ENCODE data around the gene TACR2. TPM values are rescaled to one million over a fixed set of nuclear protein-coding genes. Genes with fewer than 3 reads are reported as not detected.

TACR2 gene
- total and polyA plus RNA-seq, 2 donors (not counting 3 experiments of a cell fraction or from before 2014, with no cell fraction given) = 0.19 TPM; not detected in 1

- Histone ChIP-seq H3K4me1 (ENCODE audit: control insufficient read depth, extremely low read depth, insufficient read depth, low read length) (peaks cover 18% of the 10 kb centered on the region), H4K20me1 (replicated peaks; ENCODE audit: control insufficient read depth, extremely low read depth, insufficient read depth, low read length) (no peaks in the 10 kb centered on the region), H3K27ac (ENCODE audit: insufficient read depth, low read depth, low read length) (no peak overlapping the region), H3K36me3 (ENCODE audit: control insufficient read depth in 2 of 2, extremely low read depth in 1 of 2, insufficient read depth in 2 of 2, low read length in 2 of 2) (peaks cover 0 to 5% of the 10 kb centered on the region in 2 experiments), H3K4me2 (ENCODE audit: insufficient read depth, low read length) (no peak overlapping the region), H3K27me3 (ENCODE audit: control insufficient read depth in 2 of 2, insufficient read depth in 2 of 2, low read length in 2 of 2) (no peaks in the 10 kb centered on the region), H3K9me3 (replicated peaks; ENCODE audit: control insufficient read depth, insufficient read depth, low read length) (no peaks in the 10 kb centered on the region), H3K4me3 (replicated peaks in 1 of 3; ENCODE audit: insufficient read depth in 1 of 3, low read depth in 1 of 3, low read length in 3 of 3) (no peak overlapping the region), H3K9ac (replicated peaks; ENCODE audit: extremely low read depth, insufficient read depth, low read length) (no peak overlapping the region), H3K9me1 (replicated peaks; ENCODE audit: control insufficient read depth, extremely low read depth, insufficient read depth, low read length) (no peaks in the 10 kb centered on the region), H3K79me2 (ENCODE audit: control insufficient read depth, insufficient read depth, low read length) (peaks cover 14% of the 10 kb centered on the region), H2AFZ (ENCODE audit: low read depth, low read length) (no peak overlapping the region)
- intact Hi-C loops (cut with micrococcal nuclease) (no loop called here), dilution Hi-C loops (cut with MboI; ENCODE audit: extremely low pct_ligation_motif_present, low sequenced_read_pairs) (no loop called here)
- ChIA-PET POLR2A (no interaction called here), CTCF (no interaction called here)
- TF ChIP-seq JUN (IDR thresholded peaks at IDR 0.05; ENCODE audit: borderline replicate concordance, insufficient read depth, insufficient read length, low read depth) = no peak
- no peak for TF ChIP-seq MYC (IDR thresholded peaks at IDR 0.05; ENCODE audit: low read depth, low read length)
- no peak for TF ChIP-seq EZH2 (IDR thresholded peaks at IDR 0.05; ENCODE audit: borderline replicate concordance, low read depth, low read length, severe bottlenecking)
- no peak for TF ChIP-seq FOS (IDR thresholded peaks at IDR 0.05; ENCODE audit: borderline replicate concordance, insufficient read depth, low read length)
- no peak for TF ChIP-seq GATA2 (IDR thresholded peaks at IDR 0.05; ENCODE audit: insufficient read depth, insufficient read length, low read depth, low read length)
- no peak for TF ChIP-seq POLR2A (IDR thresholded peaks at IDR 0.05; ENCODE audit: low read depth, low read length)
- TF ChIP-seq MAX (IDR thresholded peaks at IDR 0.05; ENCODE audit: insufficient read depth, insufficient read length) = no peak
- TF ChIP-seq POLR2AphosphoS5 (IDR thresholded peaks at IDR 0.05; ENCODE audit: insufficient read depth, low read depth, low read length) = no peak
- TF ChIP-seq CTCF (IDR thresholded peaks at IDR 0.05; ENCODE audit: extremely low read depth in 1 of 2, insufficient read depth in 1 of 2, low read depth in 1 of 2, low read length in 2 of 2) = no peak
- DNase-seq (ENCODE audit: low read depth, low spot score) (no peak), FAIRE-seq (no peak)
- no TSS peak for BruUV-seq (replicated peaks)
Measured at GRCh38 chr10:69459101-69459790, 42.5 kb upstream of the TACR2 start.

Data from endothelial cell of umbilical vein (primary cell).